K562 (cell line): ENCODE data around the gene ASF1B. TPM values are rescaled to one million over a fixed set of nuclear protein-coding genes. Genes with fewer than 3 reads are reported as not detected.

ENCODE experiments used
- ATAC-seq: fragments of 200-7000 bp; cut with Tn5 transposase; 3 replicates; pipeline ENCODE4 v1.9.1; 2020; ENCODE audit warnings: moderate library complexity
- BruUV-seq: library from RNA; stranded (reverse); fragments of 400-500 nt; replicated peaks from 2 replicates; lab custom pipeline; 2021; lab: Mats Ljungman, UMichigan
- CTCF ChIA-PET: fragments of 300-600 bp; formaldehyde crosslinking; extraction: SDS; loops from one replicate; lab custom pipeline; 2021; ENCODE audit warnings: low intra/inter-chr PET ratio; lab: Yijun Ruan, JAX
- POLR2A ChIA-PET: fragments of 300-600, 350-650 bp; sonication (Branson Sonifier 250); formaldehyde crosslinking; extraction: SDS; loops from one replicate; lab custom pipeline; 2021; ENCODE audit warnings: antibody characterized with exemption, inconsistent platforms; lab: Yijun Ruan, JAX
- DNase-seq, 4 experiments: peaks; one replicate each; pipeline versions ENCODE4 v3.0.0 to v3.0.0-alpha.2; 2011 to 2018; ENCODE audit warnings: low spot score in 3 of 4, mixed read lengths in 3 of 4; ENCODE audit errors: extremely low read depth in 1 of 4
- FAIRE-seq: peaks from 2 replicates; lab custom pipeline; 2011; peaks lifted over from hg19 to GRCh38; lab: Jason Lieb, UNC
- H2AFZ ChIP-seq: 2 replicates; pipeline ENCODE4 v1.6.0; 2011; ENCODE audit warnings: low read depth, low read length, control low read depth, inconsistent platforms
- H3K27ac ChIP-seq: fragments of 200-600 bp; 3 replicates; pipeline ENCODE4 v1.8.0; 2011; ENCODE audit warnings: low read depth, mild to moderate bottlenecking, control low read depth, inconsistent platforms, low read length, moderate library complexity, mixed read lengths; ENCODE audit errors: extremely low read depth
- H3K27me3 ChIP-seq, 2 experiments: fragments of 300-600 bp in 1 of 2; 2 replicates in 1 of 2; 3 replicates in 1 of 2; pipeline versions ENCODE4 v1.6.0 to v1.8.0; 2011; ENCODE audit warnings: inconsistent platforms in 2 of 2, low read length in 2 of 2, mild to moderate bottlenecking in 1 of 2, mixed read lengths in 1 of 2, moderate library complexity in 1 of 2; ENCODE audit not compliant: control insufficient read depth in 2 of 2, insufficient read depth in 2 of 2
- H3K36me3 ChIP-seq: fragments of 300-600 bp; 3 replicates; pipeline ENCODE4 v1.8.0; 2011; ENCODE audit warnings: mild to moderate bottlenecking, low read length, inconsistent platforms; ENCODE audit not compliant: control insufficient read depth, insufficient read depth
- H3K4me1 ChIP-seq, 2 experiments: fragments of 200-600 bp in 1 of 2; replicated peaks in 1 of 2; 2 replicates in 1 of 2; 3 replicates in 1 of 2; pipeline versions ENCODE4 v1.5.1 to v1.8.0; 2011; ENCODE audit warnings: inconsistent platforms in 2 of 2, low read length in 2 of 2, mild to moderate bottlenecking in 1 of 2, mixed read lengths in 1 of 2, moderate library complexity in 1 of 2; ENCODE audit not compliant: control insufficient read depth in 2 of 2, insufficient read depth in 2 of 2
- H3K4me2 ChIP-seq: 2 replicates; pipeline ENCODE4 v1.6.1; 2011; ENCODE audit warnings: low read length, control low read depth, inconsistent platforms, mixed read lengths; ENCODE audit not compliant: insufficient read depth
- H3K4me3 ChIP-seq: fragments of 200-600 bp; sonication (generic), shearing (Covaris generic); 2 replicates; pipeline ENCODE4 v1.5.1; 2016; ENCODE audit warnings: control low read depth, inconsistent platforms
- H3K79me2 ChIP-seq: fragments of 200-600 bp; 3 replicates; pipeline ENCODE4 v1.8.0; 2011; ENCODE audit warnings: low read length, inconsistent platforms; ENCODE audit not compliant: control insufficient read depth, insufficient read depth
- H3K9ac ChIP-seq, 2 experiments: 2 replicates each; pipeline versions ENCODE4 v1.6.0 to v1.6.1; 2011; ENCODE audit warnings: low read depth in 2 of 2, low read length in 2 of 2, control low read depth in 1 of 2, inconsistent platforms in 1 of 2, mild to moderate bottlenecking in 1 of 2, mixed read lengths in 1 of 2; ENCODE audit not compliant: insufficient read depth in 1 of 2
- H3K9me1 ChIP-seq: one replicate; pipeline ENCODE4 v1.6.0; 2011; ENCODE audit warnings: inconsistent platforms, mild to moderate bottlenecking, low read length, moderate library complexity; ENCODE audit not compliant: control insufficient read depth, insufficient read depth
- H3K9me3 ChIP-seq: replicated peaks from 2 replicates; pipeline ENCODE4 v1.5.1; 2011; ENCODE audit warnings: low read depth, low read length, inconsistent platforms; ENCODE audit not compliant: control insufficient read depth, insufficient read depth
- H4K20me1 ChIP-seq: replicated peaks from 2 replicates; pipeline ENCODE4 v1.6.1; 2011; ENCODE audit warnings: low read length, inconsistent platforms, mixed read lengths; ENCODE audit not compliant: control insufficient read depth, insufficient read depth
- HES1 ChIP-seq: fragments of 450-650 bp; IDR thresholded peaks from 2 replicates; pipeline ENCODE4 v1.6.1; 2016; ENCODE audit warnings: low read depth, mild to moderate bottlenecking, moderate library complexity
- POLR2G ChIP-seq: fragments of 200-400 bp; formaldehyde crosslinking; IDR thresholded peaks from 2 replicates; pipeline ENCODE4 v1.6.1; 2017; ENCODE audit warnings: low read depth, mild to moderate bottlenecking, antibody characterized with exemption, low read length, moderate library complexity
- RBM22 ChIP-seq: fragments of 200-400 bp; formaldehyde crosslinking; IDR thresholded peaks from 2 replicates; pipeline ENCODE4 v1.6.1; 2018; ENCODE audit warnings: low read length, low read depth; ENCODE audit not compliant: poor library complexity, severe bottlenecking
- ZBTB33 ChIP-seq: sonication (generic); formaldehyde crosslinking; IDR thresholded peaks from 2 replicates; pipeline ENCODE4 v1.8.1; 2023; ENCODE audit warnings: mild to moderate bottlenecking, missing genetic modification reagents
- ZNF699 ChIP-seq: fragments of 250-450 bp; sonication (Bioruptor Pico); IDR thresholded peaks from 2 replicates; pipeline ENCODE4 v1.8.0; 2021; ENCODE audit warnings: mild to moderate bottlenecking, moderate library complexity; ENCODE audit not compliant: insufficient replicate concordance
- WGBS: fragments of 100-300 bp; shearing (Covaris generic); methylation state at CpG from one replicate; pipeline ENCODE4 v1.1.6; 2016; ENCODE audit warnings: low coverage, mixed read lengths; ENCODE audit not compliant: insufficient coverage; ENCODE audit errors: missing lambda C conversion rate; 5-methylcytosine and 5-hydroxymethylcytosine counted together
- in situ Hi-C: fragments of 300-500 bp; cut with MboI; formaldehyde crosslinking; loops from 4 replicates; pipeline ENCODE4 v1.15.0; 2018; ENCODE audit warnings: inconsistent platforms, mixed read lengths
- intact Hi-C: fragments of 100-400 bp; cut with micrococcal nuclease; formaldehyde crosslinking; loops from 2 replicates; pipeline ENCODE4 v1.14.2; 2022
- polyA plus RNA-seq, 8 experiments: library from polyadenylated mRNA; depleted of rRNA in 4 of 8; stranded (reverse) in 5 of 8; unstranded in 3 of 8; fragments of >200 nt; fragmentation: Nextera tagmentation in 2 of 8; fragmentation: Illumina TruSeq in 1 of 8; extraction: Ambion mirVana in 2 of 8; extraction: Trizol in 1 of 8; gene quantifications; 2 replicates each; pipeline versions ENCODE4 v1.2.1 to v1.2.3, GENCODE V29; 2011 to 2014; ENCODE audit warnings: inconsistent platforms in 1 of 8, missing spikeins in 1 of 8
- total RNA-seq, 7 experiments: library from RNA; depleted of rRNA in 6 of 7; stranded (reverse); fragments of >200 nt in 6 of 7; fragmentation: Illumina TruSeq in 2 of 7; extraction: Trizol in 2 of 7; gene quantifications; 2 replicates each; pipeline versions ENCODE4 v1.2.1 to v1.2.3, GENCODE V29; 2011 to 2021; ENCODE audit warnings: low replicate concordance in 1 of 7
- TF ChIP-seq, protein P1 (sequence below): fragments of 250-450 bp; sonication (Bioruptor Pico); IDR thresholded peaks from 2 replicates; pipeline ENCODE4 v1.5.0; 2022; ENCODE audit warnings: mild to moderate bottlenecking

Gene ASF1B
- total and polyA plus RNA-seq, 9 of the 15 experiments (the other 6 are each of a cell fraction or from before 2014, with no cell fraction given), result 6.0 to 69.4 (median 53.3) TPM

DNA sequence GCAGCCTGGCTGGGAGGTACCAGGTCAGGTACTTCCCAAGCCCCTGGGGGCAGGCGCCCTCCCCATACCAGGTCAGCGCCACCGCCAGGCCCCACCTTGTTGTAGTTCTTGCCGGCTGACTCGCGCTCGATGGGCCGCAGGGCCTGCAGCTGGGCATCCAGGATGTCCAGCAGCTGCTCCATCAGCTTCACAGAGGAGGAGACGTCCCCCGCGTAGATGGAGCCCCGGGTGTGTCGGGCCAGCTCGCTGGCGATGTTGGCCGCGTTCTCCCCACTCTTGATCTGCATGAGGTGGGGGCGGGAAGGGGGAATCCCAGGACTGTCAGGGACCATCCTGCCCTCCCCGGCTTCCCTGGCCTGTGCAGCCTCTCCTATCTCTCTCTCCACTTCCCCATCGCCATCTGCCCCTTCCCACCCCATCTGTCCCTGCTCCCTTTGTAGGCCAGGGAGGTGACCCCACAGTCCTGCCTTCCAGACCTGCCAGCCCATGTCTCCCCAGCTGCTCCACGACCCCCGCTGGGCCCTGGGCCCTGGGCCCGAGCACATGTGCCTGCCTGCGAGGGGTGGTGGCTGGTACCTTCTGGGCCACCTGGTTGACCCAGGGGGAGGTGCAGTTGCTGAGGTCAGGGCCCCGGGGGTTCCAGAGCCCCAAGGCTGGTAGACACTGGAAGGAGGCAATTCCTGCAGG is 23.8 kb upstream of the ASF1B start:
- Histone ChIP-seq H3K27ac (no peak overlapping the region), H4K20me1 (no peaks in the 10 kb centered on the region; the same call in none of the 2 replicates), H3K4me3 (no peak overlapping the region), H3K9me3 (no peaks in the 10 kb centered on the region), H3K9ac (no peak overlapping the region; a peak in 1 of 4 replicates), H3K79me2 (no peaks in the 10 kb centered on the region), H3K4me2 (no peak overlapping the region), H3K4me1 (peaks cover 0 to 33% of the 10 kb centered on the region in 2 experiments; a peak in 1 of 5 replicates), H3K27me3 (no peaks in the 10 kb centered on the region), H2AFZ (no peak overlapping the region), H3K9me1 (no peaks in the 10 kb centered on the region), H3K36me3 (peaks cover 46% of the 10 kb centered on the region; the same call in 2 of the 3 replicates)
- in situ Hi-C loops, result no loop called here
- intact Hi-C loops, result no loop called here
- peak; percentile 34 for TF ChIP-seq RBM22
- TF ChIP-seq ZBTB33, result 0 out of 2 replicates have a peak, but pooled peaks have one; percentile 63
- TF ChIP-seq ZNF699 (CRISPR knock-in tag), result no peak
- peak; percentile 65 for TF ChIP-seq POLR2G
- TF ChIP-seq, protein P1, sequence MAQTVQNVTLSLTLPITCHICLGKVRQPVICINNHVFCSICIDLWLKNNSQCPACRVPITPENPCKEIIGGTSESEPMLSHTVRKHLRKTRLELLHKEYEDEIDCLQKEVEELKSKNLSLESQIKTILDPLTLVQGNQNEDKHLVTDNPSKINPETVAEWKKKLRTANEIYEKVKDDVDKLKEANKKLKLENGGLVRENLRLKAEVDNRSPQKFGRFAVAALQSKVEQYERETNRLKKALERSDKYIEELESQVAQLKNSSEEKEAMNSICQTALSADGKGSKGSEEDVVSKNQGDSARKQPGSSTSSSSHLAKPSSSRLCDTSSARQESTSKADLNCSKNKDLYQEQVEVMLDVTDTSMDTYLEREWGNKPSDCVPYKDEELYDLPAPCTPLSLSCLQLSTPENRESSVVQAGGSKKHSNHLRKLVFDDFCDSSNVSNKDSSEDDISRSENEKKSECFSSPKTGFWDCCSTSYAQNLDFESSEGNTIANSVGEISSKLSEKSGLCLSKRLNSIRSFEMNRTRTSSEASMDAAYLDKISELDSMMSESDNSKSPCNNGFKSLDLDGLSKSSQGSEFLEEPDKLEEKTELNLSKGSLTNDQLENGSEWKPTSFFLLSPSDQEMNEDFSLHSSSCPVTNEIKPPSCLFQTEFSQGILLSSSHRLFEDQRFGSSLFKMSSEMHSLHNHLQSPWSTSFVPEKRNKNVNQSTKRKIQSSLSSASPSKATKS (CRISPR knock-in tag), result no peak
- TF ChIP-seq HES1, result no peak
- no TSS peak for BruUV-seq
- WGBS, result 85% methylated on average over 12 of the region's 25 CpGs
- FAIRE-seq, result no peak
- ATAC-seq, result no peak
- CTCF ChIA-PET, result no interaction called here
- DNase-seq, result no peak
- POLR2A ChIA-PET, result interaction anchor here (0.5 to 0.7 kb wide), 2 partner anchors 468 to 1345 kb away, joined by 3 read pairs; no protein-coding TSS in a partner anchor
